ENCODE results near the gene GTF2F2. TPM values are rescaled to one million over a fixed set of nuclear protein-coding genes. Genes with fewer than 3 reads are reported as not detected.

GTF2F2 gene
- total and polyA plus RNA-seq, 2 experiments from 2014 or later = 42.1 to 75.6 TPM

GRCh38 chr13:45331692-45332035 is 211.4 kb downstream of the GTF2F2 start:
- H3K9me2 ChIP-seq (ENCODE audit: insufficient read depth) = no peaks in the 10 kb centered on the region
- TF ChIP-seq ZNF331 (CRISPR knock-in tag; IDR thresholded peaks at IDR 0.05; ENCODE audit: low read depth) = no peak
- no peak for TF ChIP-seq CREB1 (CRISPR knock-in tag; IDR thresholded peaks at IDR 0.05; ENCODE audit: low read depth)
- no peak overlapping the region for H2AFZ ChIP-seq
- Mint-ChIP-seq H3K4me3 (no peak overlapping the region), H3K27ac (no peak overlapping the region), H3K36me3 (ENCODE audit: low read depth) (peaks cover 29% of the 10 kb centered on the region), H3K4me1 (peaks cover 47% of the 10 kb centered on the region), H3K27me3 (ENCODE audit: insufficient read depth, low read depth, poor library complexity) (peaks cover 21% of the 10 kb centered on the region), H3K9me3 (no peaks in the 10 kb centered on the region; the same call in 2 of the 3 replicates)
- no peak overlapping the region for H3K27ac ChIP-seq (ENCODE audit: low read depth)
- H3F3A ChIP-seq (replicated peaks; ENCODE audit: low read depth) = peaks cover 42% of the 10 kb centered on the region
- peaks cover 11% of the 10 kb centered on the region for H3K4me1 ChIP-seq (ENCODE audit: insufficient read depth)
- H3K27me3 ChIP-seq (ENCODE audit: insufficient read depth) = no peaks in the 10 kb centered on the region
- H3K36me3 ChIP-seq (ENCODE audit: insufficient read depth) = peaks cover 9% of the 10 kb centered on the region
- H3K79me2 ChIP-seq (replicated peaks; ENCODE audit: insufficient read depth) = peaks cover 1% of the 10 kb centered on the region; the same call in 1 of the 2 replicates
- ATAC-seq (no peak), DNase-seq (ENCODE audit: low spot score) (no peak)
- H4K20me1 ChIP-seq (replicated peaks; ENCODE audit: insufficient read depth) = peaks cover 11% of the 10 kb centered on the region; the same call in 1 of the 2 replicates
- H3K4me3 ChIP-seq = no peak overlapping the region
- no peak overlapping the region for H3K4me2 ChIP-seq

- ATAC-seq (no peak), DNase-seq (ENCODE audit: low spot score) (no peak)
- H3K4me3 ChIP-seq = no peak overlapping the region
- TF ChIP-seq NANOG (IDR thresholded peaks at IDR 0.05; ENCODE audit: borderline replicate concordance) (no peak), POLR2AphosphoS5 (IDR thresholded peaks at IDR 0.05; ENCODE audit: low read depth) (peak; percentile 18; the same call in 1 of the 2 replicates)
- peaks cover 48% of the 10 kb centered on the region for H3F3A ChIP-seq (replicated peaks; ENCODE audit: low read depth)
- H4K20me1 ChIP-seq (replicated peaks; ENCODE audit: insufficient read depth) = peaks cover 16% of the 10 kb centered on the region; the same call in 1 of the 2 replicates
- H3K4me3 Mint-ChIP-seq = no peak overlapping the region
- H3K27me3 Mint-ChIP-seq (ENCODE audit: insufficient read depth, low read depth, poor library complexity) = peaks cover 21% of the 10 kb centered on the region
- H3K27ac Mint-ChIP-seq = peak overlapping the region; percentile 70
- H3K9me2 ChIP-seq (ENCODE audit: insufficient read depth) = no peaks in the 10 kb centered on the region
- H3K27me3 ChIP-seq (ENCODE audit: insufficient read depth) = no peaks in the 10 kb centered on the region
- no peaks in the 10 kb centered on the region; the same call in 2 of the 3 replicates for H3K9me3 Mint-ChIP-seq
- H3K36me3 Mint-ChIP-seq (ENCODE audit: low read depth) = peaks cover 34% of the 10 kb centered on the region
- peaks cover 15% of the 10 kb centered on the region for H3K36me3 ChIP-seq (ENCODE audit: insufficient read depth)
- H3K4me1 ChIP-seq (ENCODE audit: insufficient read depth) = peaks cover 11% of the 10 kb centered on the region
- peaks cover 53% of the 10 kb centered on the region for H3K4me1 Mint-ChIP-seq
- no peak overlapping the region for H3K4me2 ChIP-seq
- no peak overlapping the region for H2AFZ ChIP-seq
- peak overlapping the region; percentile 85 for H3K27ac ChIP-seq (ENCODE audit: low read depth)
- H3K79me2 ChIP-seq (replicated peaks; ENCODE audit: insufficient read depth) = peaks cover 7% of the 10 kb centered on the region
These were observed 211.9 kb downstream of the GTF2F2 start for GRCh38 chr13:45332036-45332830.

- no peak overlapping the region for H3K4me3 ChIP-seq
- no peak overlapping the region for H3K4me2 ChIP-seq
These were observed 212.5 kb downstream of the GTF2F2 start for GRCh38 chr13:45332831-45333219.

More at GRCh38 chr13:45332831-45333219, 212.5 kb downstream of the GTF2F2 start:
- H3K79me2 ChIP-seq (replicated peaks; ENCODE audit: insufficient read depth) = peaks cover 13% of the 10 kb centered on the region
- H3F3A ChIP-seq (replicated peaks; ENCODE audit: low read depth) = peaks cover 54% of the 10 kb centered on the region
- no peak overlapping the region for H2AFZ ChIP-seq
- no peak for TF ChIP-seq STAT1 (IDR thresholded peaks at IDR 0.05; ENCODE audit: unreplicated experiment)
- peak; percentile 47 for TF ChIP-seq POLR2AphosphoS5 (IDR thresholded peaks at IDR 0.05; ENCODE audit: low read depth)
- peaks cover 20% of the 10 kb centered on the region for H3K36me3 ChIP-seq (ENCODE audit: insufficient read depth)
- peak overlapping the region; percentile 70; the same call in 1 of the 2 replicates for H3K27ac Mint-ChIP-seq
- H3K9me3 Mint-ChIP-seq = no peaks in the 10 kb centered on the region; the same call in 2 of the 3 replicates
- peaks cover 14% of the 10 kb centered on the region for H3K4me1 ChIP-seq (ENCODE audit: insufficient read depth)
- H3K4me1 Mint-ChIP-seq = peaks cover 54% of the 10 kb centered on the region
- no peaks in the 10 kb centered on the region for H3K27me3 ChIP-seq (ENCODE audit: insufficient read depth)
- DNase-seq (ENCODE audit: low spot score) = peak; percentile 51
- H3K4me3 Mint-ChIP-seq = no peak overlapping the region
- no peaks in the 10 kb centered on the region for H3K9me2 ChIP-seq (ENCODE audit: insufficient read depth)
- peak overlapping the region; percentile 85 for H3K27ac ChIP-seq (ENCODE audit: low read depth)
- peak; percentile 19 for ATAC-seq
- peaks cover 21% of the 10 kb centered on the region for H3K27me3 Mint-ChIP-seq (ENCODE audit: insufficient read depth, low read depth, poor library complexity)
- H3K36me3 Mint-ChIP-seq (ENCODE audit: low read depth) = peaks cover 37% of the 10 kb centered on the region
- peaks cover 22% of the 10 kb centered on the region for H4K20me1 ChIP-seq (replicated peaks; ENCODE audit: insufficient read depth)

Measured in GM23338 (cell line).